Mucosa of descending colon (tissue), 3 donors: ENCODE measurements around the gene ANKRD6. TPM values are rescaled to one million over a fixed set of nuclear protein-coding genes. Genes with fewer than 3 reads are reported as not detected.
A peak's percentile ranks its signal among the peaks of the same experiment; 100 is the strongest.
"Not testable (repeated sequence)": the region's sequence is repeated elsewhere in the genome, so short reads cannot be mapped to it uniquely, and the experiment has no call there.

Source experiments
- ATAC-seq: fragments of 200-7000 bp; cut with Tn5 transposase; one replicate; pipeline ENCODE4 v1.9.1; 2020; ENCODE audit warnings: mild to moderate bottlenecking, moderate library complexity
- DNase-seq, 3 donors: peaks; one replicate each; pipeline ENCODE4 v3.0.0-alpha.2; 2020
- H3K36me3 ChIP-seq: fragments of 200-600 bp; one replicate; pipeline ENCODE4 v1.8.0; 2021; ENCODE audit warnings: low read depth, mild to moderate bottlenecking
- H3K4me1 ChIP-seq: fragments of 200-600 bp; one replicate; pipeline ENCODE4 v1.8.0; 2021; ENCODE audit warnings: low read depth, mild to moderate bottlenecking
- H3K4me3 ChIP-seq: fragments of 200-600 bp; one replicate; pipeline ENCODE4 v1.8.0; 2021; ENCODE audit warnings: mild to moderate bottlenecking
- H3K9me3 ChIP-seq: fragments of 200-600 bp; one replicate; pipeline ENCODE4 v1.8.0; 2021; ENCODE audit warnings: mild to moderate bottlenecking
- CTCF ChIP-seq: fragments of 200-600 bp; IDR thresholded peaks from one replicate; pipeline ENCODE4 v1.8.0; 2022; ENCODE audit warnings: antibody characterized with exemption, mild to moderate bottlenecking
- intact Hi-C, 2 donors: fragments of 100-400 bp; cut with DNase I in 1 of 2; cut with micrococcal nuclease in 1 of 2; formaldehyde crosslinking; loops; one replicate each; pipeline versions ENCODE4 v1.11.0 to v1.11.1; 2022; cut with DNase I, micrococcal nuclease
- total RNA-seq, 3 donors: library from RNA; stranded (reverse); fragmentation: NEBNext Ultra II Directional in 2 of 3; extraction: Animal tissue kit (Norgen Biotek cat#: 25700) in 2 of 3; gene quantifications; one replicate each; pipeline versions ENCODE4 v1.2.1 to v1.2.4, GENCODE V29; 2021 to 2023
- donor health status: DM: no; HTN: no; CAD: no; lungs with moderate emphysema.
- donor health status: DM: no; HTN: no; CAD: no.
- donor health status: DM: no; HTN: yes; CAD: no.

Gene ANKRD6
- total RNA-seq, 3 donors from 2014 or later = 1.8 to 10.9 (median 2.8) TPM

GRCh38 chr6:89616531-89616930 lies 183.6 kb downstream of the ANKRD6 start:
- no peaks in the 10 kb centered on the region for H3K9me3 ChIP-seq
- TF ChIP-seq CTCF = no peak
- intact Hi-C loops = no loop called here
- no peak overlapping the region for H3K4me3 ChIP-seq
- H3K36me3 ChIP-seq = no peaks in the 10 kb centered on the region
- ATAC-seq (no peak), DNase-seq (no peak)
- no peaks in the 10 kb centered on the region for H3K4me1 ChIP-seq

GRCh38 chr6:89618026-89618425 lies 185.1 kb downstream of the ANKRD6 start:
- Histone ChIP-seq H3K4me3 (no peak overlapping the region), H3K36me3 (no peaks in the 10 kb centered on the region), H3K9me3 (no peaks in the 10 kb centered on the region), H3K4me1 (no peaks in the 10 kb centered on the region)
- no peak for TF ChIP-seq CTCF
- intact Hi-C loops = no loop called here
- no peak for DNase-seq
- ATAC-seq = no peak

DNA sequence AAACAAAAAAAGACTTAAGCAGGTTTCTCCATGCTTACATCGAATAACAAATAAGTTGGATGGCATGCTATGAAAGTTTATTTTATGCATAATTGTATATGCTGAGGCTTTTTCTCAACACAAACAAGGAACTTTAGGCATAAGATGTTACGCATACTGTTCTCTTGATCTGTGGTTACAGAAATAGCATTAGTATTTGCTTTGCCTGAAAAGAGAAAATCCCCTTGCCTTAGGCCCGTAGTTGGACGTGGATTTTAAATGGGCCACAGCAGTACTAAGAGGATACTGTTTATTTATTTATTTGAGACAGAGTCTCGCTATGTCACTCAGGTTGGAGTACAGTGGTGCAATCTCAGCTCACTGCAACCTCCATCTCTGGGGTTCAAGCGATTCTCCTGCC lies 186.6 kb downstream of the ANKRD6 start:
- TF ChIP-seq CTCF = no peak
- no peaks in the 10 kb centered on the region for H3K36me3 ChIP-seq
- H3K4me3 ChIP-seq = no peak overlapping the region
- no peak for ATAC-seq
- intact Hi-C loops = no loop called here
- H3K4me1 ChIP-seq = no peaks in the 10 kb centered on the region
- no peaks in the 10 kb centered on the region for H3K9me3 ChIP-seq
- no peak for DNase-seq

GRCh38 chr6:89623749-89624148 lies 190.8 kb downstream of the ANKRD6 start:
- DNase-seq = no peak
- Histone ChIP-seq H3K36me3 (no peaks in the 10 kb centered on the region), H3K4me3 (no peak overlapping the region), H3K9me3 (no peaks in the 10 kb centered on the region), H3K4me1 (no peaks in the 10 kb centered on the region)
- intact Hi-C loops = no loop called here
- TF ChIP-seq CTCF = no peak
- ATAC-seq = no peak

DNA sequence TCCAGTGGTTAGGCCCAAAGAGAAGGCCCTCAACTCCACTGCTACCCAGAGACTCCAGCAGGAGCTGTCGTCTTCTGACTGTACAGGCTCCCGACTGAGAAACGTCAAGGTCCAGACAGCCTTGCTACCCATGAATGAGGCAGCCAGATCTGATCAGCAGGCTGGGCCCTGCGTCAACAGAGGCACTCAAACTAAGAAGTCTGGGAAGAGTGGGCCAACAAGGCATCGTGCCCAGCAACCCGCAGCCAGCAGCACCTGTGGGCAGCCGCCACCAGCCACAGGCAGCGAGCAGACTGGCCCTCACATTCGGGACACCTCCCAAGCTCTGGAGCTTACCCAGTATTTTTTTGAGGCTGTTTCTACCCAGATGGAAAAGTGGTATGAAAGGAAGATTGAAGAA lies 197.5 kb downstream of the ANKRD6 start:
- Histone ChIP-seq H3K4me3 (no peak overlapping the region), H3K4me1 (peaks cover 6% of the 10 kb centered on the region), H3K36me3 (no peaks in the 10 kb centered on the region), H3K9me3 (no peaks in the 10 kb centered on the region)
- TF ChIP-seq CTCF = no peak
- intact Hi-C loops = no loop called here
- ATAC-seq (no peak), DNase-seq (peak in 1 of 3 donors; percentile 46)

- H3K9me3 ChIP-seq, ATAC-seq, H3K4me3 ChIP-seq, H3K36me3 ChIP-seq, DNase-seq, intact Hi-C loops: not testable (repeated sequence)
- H3K4me1 ChIP-seq = peaks cover 14% of the 10 kb centered on the region
Measured at GRCh38 chr6:89636412-89636811, 203.5 kb downstream of the ANKRD6 start.
